Ovary (tissue), 3 donors: ENCODE measurements around the gene ZBTB47.

Experiments
- CTCF ChIP-seq, 3 donors: fragments of 450-650 bp in 2 of 3; fragments of 200-600 bp in 1 of 3; IDR thresholded peaks; one replicate each; pipeline versions ENCODE4 v1.5.1 to v1.8.0; 2016 to 2022; ENCODE audit warnings: antibody characterized with exemption in 3 of 3, mild to moderate bottlenecking in 1 of 3
- EP300 ChIP-seq: sonication (generic); formaldehyde crosslinking; IDR thresholded peaks from one replicate; pipeline ENCODE4 v1.6.1; 2017; ENCODE audit warnings: antibody characterized with exemption
- POLR2A ChIP-seq: fragments of 450-650 bp; IDR thresholded peaks from one replicate; pipeline ENCODE4 v1.6.1; 2017; ENCODE audit warnings: antibody characterized with exemption, mild to moderate bottlenecking, moderate library complexity
- donor health status: DM: no; HTN: no; CAD: no.

GRCh38 chr3:42705058-42705767 is 51.7 kb downstream of the ZBTB47 start:
- TF ChIP-seq POLR2A (no peak), CTCF (IDR thresholded peaks at IDR 0.05) (no peak), EP300 (no peak)
